ENCODE measurements around the gene ZDHHC18. TPM values are rescaled to one million over a fixed set of nuclear protein-coding genes. Genes with fewer than 3 reads are reported as not detected.

Gene ZDHHC18
- polyA plus RNA-seq, 1 donor = 16.2 TPM

GRCh38 chr1:26848941-26849774 is 22.7 kb downstream of the ZDHHC18 start:
- Histone ChIP-seq H3K27ac (ENCODE audit: low read length) (peak overlapping the region; percentile 84), H3K36me3 (ENCODE audit: control insufficient read depth, insufficient read depth, low read length) (peaks cover 62% of the 10 kb centered on the region), H3K27me3 (ENCODE audit: control insufficient read depth, insufficient read depth, low read length) (no peaks in the 10 kb centered on the region), H3K4me1 (ENCODE audit: control insufficient read depth, insufficient read depth, low read length) (peaks cover 29% of the 10 kb centered on the region), H3K9me3 (ENCODE audit: control insufficient read depth, low read depth, low read length) (no peaks in the 10 kb centered on the region), H3K4me3 (ENCODE audit: low read length) (no peak overlapping the region)
- peak; percentile 95 to 97 for DNase-seq
- WGBS (ENCODE audit: insufficient coverage, low lambda C conversion rate) = 100% methylated on average over 1 of the region's 10 CpGs

- no CpG with 5 or more reads among the region's 12 CpGs for WGBS (ENCODE audit: insufficient coverage, low lambda C conversion rate)
- H3K9me3 ChIP-seq (ENCODE audit: control insufficient read depth, low read depth, low read length) = no peaks in the 10 kb centered on the region
- no peak overlapping the region for H3K27ac ChIP-seq (ENCODE audit: low read length)
- no peaks in the 10 kb centered on the region for H3K27me3 ChIP-seq (ENCODE audit: control insufficient read depth, insufficient read depth, low read length)
- H3K36me3 ChIP-seq (ENCODE audit: control insufficient read depth, insufficient read depth, low read length) = peaks cover 72% of the 10 kb centered on the region
- H3K4me1 ChIP-seq (ENCODE audit: control insufficient read depth, insufficient read depth, low read length) = peaks cover 40% of the 10 kb centered on the region
- H3K4me3 ChIP-seq (ENCODE audit: low read length) = no peak overlapping the region
- no peak for DNase-seq
Measured at GRCh38 chr1:26851106-26851684, 24.7 kb downstream of the ZDHHC18 start.

GRCh38 chr1:26852701-26853100 is 26.2 kb downstream of the ZDHHC18 start:
- Histone ChIP-seq H3K4me3 (ENCODE audit: low read length) (no peak overlapping the region), H3K27me3 (ENCODE audit: control insufficient read depth, insufficient read depth, low read length) (no peaks in the 10 kb centered on the region), H3K4me1 (ENCODE audit: control insufficient read depth, insufficient read depth, low read length) (peaks cover 40% of the 10 kb centered on the region), H3K9me3 (ENCODE audit: control insufficient read depth, low read depth, low read length) (no peaks in the 10 kb centered on the region), H3K36me3 (ENCODE audit: control insufficient read depth, insufficient read depth, low read length) (peaks cover 66% of the 10 kb centered on the region), H3K27ac (ENCODE audit: low read length) (no peak overlapping the region)
- WGBS (ENCODE audit: insufficient coverage, low lambda C conversion rate) = no CpG with 5 or more reads among the region's 9 CpGs
- DNase-seq = peak in 1 of 2 donors; percentile 41

DNA sequence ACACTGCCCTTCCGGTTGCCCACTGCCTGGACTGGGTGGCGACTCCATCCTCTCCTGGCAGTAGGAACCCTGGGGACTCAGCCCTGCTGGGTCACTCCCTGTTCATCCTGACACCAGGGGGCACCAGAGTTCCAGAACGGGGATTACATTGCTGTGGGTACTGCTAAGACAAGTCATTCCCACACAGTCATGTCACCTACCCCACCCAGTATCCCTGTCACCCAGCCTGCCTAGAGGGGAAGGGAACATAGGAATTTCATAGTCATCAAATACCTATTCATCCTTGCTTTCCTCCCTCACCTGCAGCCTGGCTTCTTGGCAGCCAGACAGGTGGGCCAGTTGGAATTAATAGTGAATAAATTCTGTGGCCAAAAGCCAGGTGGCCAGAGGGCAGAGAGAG is 26.7 kb downstream of the ZDHHC18 start:
- no peak overlapping the region for H3K4me3 ChIP-seq (ENCODE audit: low read length)
- H3K4me1 ChIP-seq (ENCODE audit: control insufficient read depth, insufficient read depth, low read length) = peaks cover 40% of the 10 kb centered on the region
- H3K27me3 ChIP-seq (ENCODE audit: control insufficient read depth, insufficient read depth, low read length) = no peaks in the 10 kb centered on the region
- peak; percentile 82 to 85 for DNase-seq
- H3K27ac ChIP-seq (ENCODE audit: low read length) = no peak overlapping the region
- WGBS (ENCODE audit: insufficient coverage, low lambda C conversion rate) = no CpG with 5 or more reads among the region's 3 CpGs
- no peaks in the 10 kb centered on the region for H3K9me3 ChIP-seq (ENCODE audit: control insufficient read depth, low read depth, low read length)
- H3K36me3 ChIP-seq (ENCODE audit: control insufficient read depth, insufficient read depth, low read length) = peaks cover 63% of the 10 kb centered on the region

DNA sequence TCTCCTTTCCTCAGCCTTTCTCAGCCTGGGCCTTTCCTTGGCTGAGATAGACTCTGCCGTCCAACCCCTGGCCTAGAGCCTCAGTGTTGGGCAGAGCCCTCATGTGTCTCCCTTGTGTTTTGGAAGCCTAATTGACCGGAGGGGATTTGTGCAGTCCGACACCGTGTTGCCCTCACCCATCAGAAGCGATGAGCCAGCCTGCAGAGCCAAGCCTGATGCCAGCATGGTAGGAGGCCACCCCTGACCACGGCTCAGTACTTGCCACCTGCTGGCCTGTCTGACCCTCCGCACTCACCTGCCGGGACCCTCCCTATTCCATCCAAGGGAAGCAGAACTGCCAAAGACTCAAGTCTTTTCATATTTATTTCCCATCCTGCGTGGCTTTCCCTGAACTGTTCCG is 27.1 kb downstream of the ZDHHC18 start:
- H3K27ac ChIP-seq (ENCODE audit: low read length) = no peak overlapping the region
- no peaks in the 10 kb centered on the region for H3K9me3 ChIP-seq (ENCODE audit: control insufficient read depth, low read depth, low read length)
- peaks cover 37% of the 10 kb centered on the region for H3K4me1 ChIP-seq (ENCODE audit: control insufficient read depth, insufficient read depth, low read length)
- H3K36me3 ChIP-seq (ENCODE audit: control insufficient read depth, insufficient read depth, low read length) = peaks cover 59% of the 10 kb centered on the region
- DNase-seq = no peak
- no peaks in the 10 kb centered on the region for H3K27me3 ChIP-seq (ENCODE audit: control insufficient read depth, insufficient read depth, low read length)
- no peak overlapping the region for H3K4me3 ChIP-seq (ENCODE audit: low read length)
- no CpG with 5 or more reads among the region's 10 CpGs for WGBS (ENCODE audit: insufficient coverage, low lambda C conversion rate)

DNA sequence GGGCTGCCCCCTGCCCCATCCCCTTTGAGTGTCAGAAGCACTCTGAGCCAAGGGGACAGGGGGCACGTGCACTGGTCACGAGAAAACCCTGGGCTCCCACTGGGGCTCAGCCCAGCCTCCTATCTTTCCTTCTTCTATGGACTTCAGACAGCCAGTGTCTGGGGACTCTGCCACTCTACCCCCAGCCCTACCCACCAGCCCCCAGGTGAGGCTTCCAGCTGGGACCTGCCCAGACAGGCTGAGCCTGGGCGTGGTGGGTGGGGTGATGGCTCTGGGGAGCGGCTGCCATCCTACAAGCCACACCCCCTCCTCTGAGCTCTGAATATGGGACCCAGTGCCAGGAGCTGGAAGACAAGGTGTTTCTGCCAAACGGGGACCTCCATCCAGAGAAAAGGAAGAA is 28.4 kb downstream of the ZDHHC18 start:
- Histone ChIP-seq H3K4me3 (ENCODE audit: low read length) (no peak overlapping the region), H3K27ac (ENCODE audit: low read length) (peak overlapping the region; percentile 39), H3K27me3 (ENCODE audit: control insufficient read depth, insufficient read depth, low read length) (no peaks in the 10 kb centered on the region), H3K9me3 (ENCODE audit: control insufficient read depth, low read depth, low read length) (no peaks in the 10 kb centered on the region), H3K36me3 (ENCODE audit: control insufficient read depth, insufficient read depth, low read length) (peaks cover 51% of the 10 kb centered on the region), H3K4me1 (ENCODE audit: control insufficient read depth, insufficient read depth, low read length) (peaks cover 24% of the 10 kb centered on the region)
- DNase-seq = peak; percentile 87 to 91
- no CpG with 5 or more reads among the region's 5 CpGs for WGBS (ENCODE audit: insufficient coverage, low lambda C conversion rate)

GRCh38 chr1:26855636-26856035 is 29.1 kb downstream of the ZDHHC18 start:
- Histone ChIP-seq H3K9me3 (ENCODE audit: control insufficient read depth, low read depth, low read length) (no peaks in the 10 kb centered on the region), H3K36me3 (ENCODE audit: control insufficient read depth, insufficient read depth, low read length) (peaks cover 44% of the 10 kb centered on the region), H3K4me3 (ENCODE audit: low read length) (no peak overlapping the region), H3K4me1 (ENCODE audit: control insufficient read depth, insufficient read depth, low read length) (peaks cover 22% of the 10 kb centered on the region), H3K27me3 (ENCODE audit: control insufficient read depth, insufficient read depth, low read length) (no peaks in the 10 kb centered on the region), H3K27ac (ENCODE audit: low read length) (no peak overlapping the region)
- DNase-seq = no peak
- no CpG with 5 or more reads among the region's 4 CpGs for WGBS (ENCODE audit: insufficient coverage, low lambda C conversion rate)

DNA sequence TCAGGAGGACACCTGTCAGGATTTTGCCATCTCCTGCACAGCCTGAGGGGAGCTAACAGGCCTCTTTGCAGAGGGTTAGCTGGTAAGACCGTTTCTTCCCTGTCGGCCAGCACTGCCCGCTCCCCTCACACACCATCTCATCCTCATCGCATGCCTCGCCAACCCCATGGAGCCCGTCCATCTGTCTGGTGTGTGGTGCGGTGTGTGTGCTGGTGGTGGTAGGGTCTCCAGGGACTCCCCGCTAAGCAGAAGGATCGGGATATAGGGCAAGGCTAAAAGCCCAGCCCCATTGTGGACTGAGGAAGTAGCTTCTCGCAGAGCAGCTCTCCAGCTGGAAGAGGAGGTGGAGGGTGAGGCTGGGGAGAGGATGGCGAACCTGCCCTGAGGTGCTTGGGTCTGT is 29.7 kb downstream of the ZDHHC18 start:
- Histone ChIP-seq H3K27me3 (ENCODE audit: control insufficient read depth, insufficient read depth, low read length) (no peaks in the 10 kb centered on the region), H3K9me3 (ENCODE audit: control insufficient read depth, low read depth, low read length) (no peaks in the 10 kb centered on the region), H3K36me3 (ENCODE audit: control insufficient read depth, insufficient read depth, low read length) (peaks cover 38% of the 10 kb centered on the region), H3K4me1 (ENCODE audit: control insufficient read depth, insufficient read depth, low read length) (peaks cover 22% of the 10 kb centered on the region), H3K27ac (ENCODE audit: low read length) (no peak overlapping the region), H3K4me3 (ENCODE audit: low read length) (no peak overlapping the region)
- DNase-seq = no peak
- no CpG with 5 or more reads among the region's 11 CpGs for WGBS (ENCODE audit: insufficient coverage, low lambda C conversion rate)

DNA sequence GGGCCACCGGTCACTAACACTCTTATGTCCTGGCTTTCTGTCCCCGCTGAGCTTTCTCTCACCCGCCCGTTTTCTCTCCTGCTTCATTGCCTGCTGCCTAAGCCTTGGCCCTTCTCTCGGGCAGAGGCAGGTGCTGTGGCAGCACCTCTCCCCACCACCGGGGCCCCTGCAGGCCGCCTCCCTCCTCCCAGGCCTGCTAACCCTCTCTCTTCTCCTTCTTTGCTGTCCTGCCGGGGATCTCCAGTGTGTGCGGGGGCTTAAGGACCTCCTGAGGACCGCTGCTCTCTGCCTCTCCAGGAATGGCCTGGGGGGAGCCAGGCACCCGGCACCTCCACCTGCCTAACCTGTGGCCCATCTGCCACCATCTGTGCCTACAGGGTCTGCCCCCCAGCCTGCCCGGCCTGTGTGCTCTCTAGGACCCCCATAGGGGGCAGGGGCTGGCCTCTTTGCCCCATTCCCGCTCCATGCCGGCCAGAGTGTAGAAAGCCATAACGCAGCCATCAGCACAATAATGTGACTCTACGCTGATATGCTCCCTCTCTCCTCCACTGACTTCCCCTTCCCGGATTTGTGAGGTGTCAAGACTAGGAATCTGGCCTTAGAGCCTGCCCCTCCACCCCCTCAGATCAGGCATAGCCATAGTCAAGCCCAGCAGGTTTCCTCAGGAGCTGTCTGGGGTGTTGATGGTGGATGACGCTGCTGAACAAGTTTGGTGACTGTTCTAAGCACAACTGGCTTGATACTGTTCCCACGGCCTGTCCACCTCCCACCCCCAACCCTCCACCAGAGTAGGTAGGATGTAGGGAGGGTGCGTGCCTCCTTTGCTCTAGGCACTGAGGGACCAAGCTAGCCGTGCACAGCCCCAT is 30.3 kb downstream of the ZDHHC18 start:
- no peaks in the 10 kb centered on the region for H3K27me3 ChIP-seq (ENCODE audit: control insufficient read depth, insufficient read depth, low read length)
- no peak overlapping the region for H3K27ac ChIP-seq (ENCODE audit: low read length)
- H3K4me3 ChIP-seq (ENCODE audit: low read length) = no peak overlapping the region
- no CpG with 5 or more reads among the region's 21 CpGs for WGBS (ENCODE audit: insufficient coverage, low lambda C conversion rate)
- peaks cover 32% of the 10 kb centered on the region for H3K36me3 ChIP-seq (ENCODE audit: control insufficient read depth, insufficient read depth, low read length)
- DNase-seq = no peak
- no peaks in the 10 kb centered on the region for H3K9me3 ChIP-seq (ENCODE audit: control insufficient read depth, low read depth, low read length)
- peaks cover 22% of the 10 kb centered on the region for H3K4me1 ChIP-seq (ENCODE audit: control insufficient read depth, insufficient read depth, low read length)

- no CpG with 5 or more reads among the region's 8 CpGs for WGBS (ENCODE audit: insufficient coverage, low lambda C conversion rate)
- Histone ChIP-seq H3K36me3 (ENCODE audit: control insufficient read depth, insufficient read depth, low read length) (peaks cover 25% of the 10 kb centered on the region), H3K4me3 (ENCODE audit: low read length) (no peak overlapping the region), H3K27me3 (ENCODE audit: control insufficient read depth, insufficient read depth, low read length) (no peaks in the 10 kb centered on the region), H3K4me1 (ENCODE audit: control insufficient read depth, insufficient read depth, low read length) (peaks cover 23% of the 10 kb centered on the region), H3K27ac (ENCODE audit: low read length) (no peak overlapping the region), H3K9me3 (ENCODE audit: control insufficient read depth, low read depth, low read length) (no peaks in the 10 kb centered on the region)
- no peak for DNase-seq
Measured at GRCh38 chr1:26857473-26858060, 31.1 kb downstream of the ZDHHC18 start.

Measured in large intestine (tissue), 3 donors.